ENCODE data around the gene GLT6D1. TPM values are rescaled to one million over a fixed set of nuclear protein-coding genes. Genes with fewer than 3 reads are reported as not detected.
"Not testable (repeated sequence)": the region's sequence is repeated elsewhere in the genome, so short reads cannot be mapped to it uniquely, and the experiment has no call there.

The GLT6D1 gene
- total RNA-seq: not detected
- long read RNA-seq: 0 reads

- ATAC-seq (no peak), DNase-seq (no peak)
- intact Hi-C loops (cut with DNase I, micrococcal nuclease): no loop called here
These were observed at the start of gene GLT6D1 for GRCh38 chr9:135639196-135639595. Gene GLT6D1, minus strand, starts transcription at chr9:135639540. Its CDS starts 353 bp downstream, at chr9:135639187.

DNA sequence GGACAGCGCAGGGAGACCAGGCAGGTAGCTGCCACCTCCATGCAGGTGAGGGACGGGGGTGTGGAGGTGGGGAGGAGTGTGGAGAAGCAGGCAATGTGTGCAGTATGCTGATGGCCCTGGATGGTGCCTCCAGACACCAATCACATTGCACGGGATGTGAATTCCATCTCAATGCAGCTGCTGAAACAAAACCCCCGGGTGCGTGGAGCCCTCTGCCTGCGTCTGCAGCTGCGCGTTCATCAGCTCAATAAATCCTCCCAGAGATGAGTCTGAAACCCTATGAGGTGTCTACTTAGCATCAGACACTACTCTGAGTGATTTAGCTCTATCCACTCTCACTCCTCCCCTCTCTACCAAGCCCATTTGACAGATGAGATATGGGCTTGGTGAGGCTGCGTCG, 49.7 kb upstream of the GLT6D1 start:
- ATAC-seq (no peak), DNase-seq (no peak)
- intact Hi-C loops (cut with DNase I, micrococcal nuclease): no loop called here

DNA sequence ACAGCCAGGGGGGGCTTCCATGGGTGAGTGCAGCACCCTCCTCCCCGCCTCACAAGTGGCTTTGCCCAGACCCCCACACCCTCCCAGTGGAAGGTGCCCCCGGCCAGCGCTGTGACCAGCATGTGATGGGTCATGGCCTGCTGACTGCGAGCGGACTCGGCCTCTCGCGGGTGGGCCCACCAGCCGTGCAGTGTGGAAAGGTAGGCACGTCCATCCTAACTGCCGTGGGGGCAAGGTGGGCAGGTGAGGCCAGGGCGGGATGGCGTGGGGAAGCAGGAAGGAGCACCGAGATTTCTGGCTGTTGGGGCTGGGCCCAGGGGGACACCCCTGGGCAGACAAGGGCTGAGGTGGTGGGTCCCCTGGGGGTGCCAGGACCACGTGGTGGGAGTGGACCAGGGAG, 47.9 kb upstream of the GLT6D1 start:
- intact Hi-C loops (cut with DNase I, micrococcal nuclease): no loop called here
- ATAC-seq: no peak
- no peak for DNase-seq

DNA sequence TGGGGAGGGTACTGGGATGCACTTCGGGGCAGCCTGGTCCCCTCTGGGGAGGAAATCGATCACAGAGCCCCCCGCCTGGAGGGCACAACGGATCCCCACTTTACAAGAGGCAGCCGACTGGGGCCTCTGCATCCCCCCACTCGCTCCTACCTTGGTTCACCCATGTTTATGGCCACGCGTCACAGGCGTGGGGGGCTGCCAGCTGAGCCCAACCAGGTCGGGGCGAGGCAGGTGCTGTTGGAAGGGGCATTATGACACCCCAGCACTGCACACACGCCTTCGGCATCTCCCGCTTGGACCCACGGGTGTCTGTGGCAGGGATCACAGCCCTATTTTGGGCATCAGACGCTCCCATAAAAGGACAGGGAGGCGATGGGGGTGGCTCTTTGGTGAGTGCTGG, 45.4 kb upstream of the GLT6D1 start:
- DNase-seq (no peak), ATAC-seq (no peak)
- intact Hi-C loops (cut with DNase I, micrococcal nuclease): no loop called here

DNA sequence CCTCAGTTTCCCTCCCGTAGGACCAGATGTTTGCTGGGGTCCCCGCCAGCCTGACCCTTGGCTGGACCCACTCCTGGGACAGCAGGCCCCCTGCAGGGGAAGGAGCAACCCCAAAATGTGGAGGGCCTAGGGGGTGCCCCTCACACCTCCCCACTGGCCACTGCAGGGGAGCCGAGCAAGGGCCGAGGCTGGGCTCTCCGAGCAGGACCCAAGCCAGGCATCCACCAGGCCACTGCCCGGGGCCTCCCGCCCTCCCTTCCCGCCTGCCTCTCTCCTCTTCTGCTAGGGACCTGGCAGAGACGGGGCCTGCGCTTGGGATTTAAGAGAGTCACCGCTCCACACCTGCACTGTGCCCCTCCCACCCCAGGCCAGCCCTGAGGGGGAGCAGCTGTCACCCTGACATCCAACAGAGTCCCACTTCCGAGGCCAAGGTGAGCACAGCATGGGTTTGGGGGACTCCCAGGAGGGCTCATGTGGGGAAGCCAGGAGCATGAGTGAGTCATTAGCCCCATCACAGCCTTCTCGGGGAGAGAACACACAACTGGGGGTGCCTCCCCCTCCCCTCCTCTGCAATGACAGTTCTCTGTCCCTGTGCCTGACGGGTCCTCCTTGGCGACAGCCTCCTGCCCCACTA, 44.2 kb upstream of the GLT6D1 start:
- ATAC-seq (no peak), DNase-seq (no peak)
- intact Hi-C loops (cut with DNase I, micrococcal nuclease): no loop called here

- intact Hi-C loops (cut with DNase I, micrococcal nuclease): no loop called here
- DNase-seq: no peak
- ATAC-seq: no peak
These were observed 41.8 kb upstream of the GLT6D1 start for GRCh38 chr9:135681161-135681560.

DNA sequence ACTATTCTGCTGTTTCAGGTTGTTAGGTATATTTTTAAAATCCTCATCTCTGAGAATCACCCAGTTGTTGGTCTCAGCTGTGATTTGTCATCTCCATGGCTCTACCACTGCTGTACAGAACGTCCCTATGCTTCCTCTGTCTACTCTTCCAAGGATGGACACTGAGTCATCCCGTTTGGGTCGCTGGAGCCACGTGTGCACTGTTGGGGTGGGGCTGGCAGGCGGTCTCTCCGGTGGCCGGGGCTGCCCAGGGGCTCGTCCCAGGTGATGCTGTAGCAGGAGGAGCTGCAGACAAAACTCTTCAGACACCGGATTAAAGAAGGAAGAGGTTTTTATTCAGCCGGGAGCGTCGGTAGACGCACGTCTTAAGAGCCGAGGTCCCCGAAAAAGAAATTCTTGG, 40.7 kb upstream of the GLT6D1 start:
- intact Hi-C loops (cut with DNase I, micrococcal nuclease): no loop called here
- ATAC-seq (no peak), DNase-seq (no peak)

DNA sequence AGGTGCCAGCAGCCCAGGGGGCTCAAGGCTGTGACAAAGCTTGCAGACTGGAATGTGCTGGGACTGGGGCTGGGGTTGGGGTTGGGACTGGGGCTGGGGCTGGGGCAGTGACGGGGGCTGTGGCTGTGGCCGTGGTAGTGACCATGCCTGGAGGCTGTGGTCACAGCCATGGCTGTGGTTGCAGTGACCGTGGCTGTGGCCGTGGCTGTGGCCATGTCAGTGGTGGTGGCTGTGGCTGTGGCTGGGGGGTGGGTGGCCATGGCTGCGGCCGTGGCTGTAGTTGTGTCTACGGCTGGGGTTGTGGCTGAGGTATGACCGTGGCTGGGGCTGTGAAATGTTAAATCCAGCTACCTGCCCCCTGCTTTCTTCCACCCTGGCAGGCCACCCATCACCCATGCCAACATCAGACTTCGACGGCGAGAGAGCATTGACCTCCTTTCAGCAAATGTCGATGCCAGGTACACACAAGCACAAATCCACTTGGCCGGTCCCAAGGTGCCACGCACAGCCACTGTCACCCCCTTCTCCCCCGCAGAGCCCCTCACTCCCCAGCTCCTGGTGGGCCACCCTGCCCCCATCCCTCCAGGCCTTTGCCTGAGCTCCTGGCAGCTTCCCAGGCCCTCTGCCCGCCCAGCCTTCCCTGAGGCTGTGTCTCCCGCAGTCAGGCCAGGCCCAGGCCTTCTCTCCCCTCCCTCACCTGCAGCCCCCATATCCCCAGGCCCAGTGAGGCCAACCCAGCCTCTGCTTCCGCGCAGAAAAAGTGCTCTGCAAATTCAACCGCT, 39.1 kb upstream of the GLT6D1 start:
- DNase-seq: no peak
- intact Hi-C loops (cut with DNase I, micrococcal nuclease): no loop called here

DNA sequence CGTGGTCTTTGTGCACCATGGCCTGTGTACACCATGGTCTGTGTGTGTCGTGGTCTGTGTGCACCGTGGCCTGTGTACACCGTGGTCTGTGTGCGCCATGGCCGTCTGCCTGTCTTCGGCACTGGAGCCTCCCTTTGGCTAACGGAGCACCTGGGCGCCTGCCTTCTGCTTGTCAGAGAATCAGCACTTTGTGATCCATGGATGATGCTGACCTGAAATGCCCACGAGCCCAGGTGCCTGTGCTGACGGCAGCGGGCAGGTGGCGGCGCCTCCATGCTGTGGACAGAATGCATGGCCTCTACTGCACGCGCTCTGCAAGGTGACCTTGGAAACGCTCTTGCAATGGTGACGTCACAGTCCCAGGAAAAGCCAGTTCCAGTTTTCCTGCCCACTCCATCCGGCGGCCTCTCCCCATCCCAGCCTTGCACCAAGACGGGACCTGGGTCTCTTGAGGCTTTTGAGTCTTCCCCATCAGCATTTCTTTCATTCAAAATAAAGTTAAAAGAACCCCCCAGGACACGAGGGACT, 38.4 kb upstream of the GLT6D1 start:
- DNase-seq (no peak), ATAC-seq (no peak)
- intact Hi-C loops (cut with DNase I, micrococcal nuclease): no loop called here

More for the DNA sequence above, 39.1 kb upstream of the GLT6D1 start:
- no peak for ATAC-seq

GRCh38 chr9:135676891-135677290, 37.6 kb upstream of the GLT6D1 start:
- no peak for ATAC-seq
- intact Hi-C loops (cut with DNase I, micrococcal nuclease): no loop called here
- no peak for DNase-seq

- DNase-seq (no peak), ATAC-seq (no peak)
- intact Hi-C loops (cut with DNase I, micrococcal nuclease): no loop called here
These were observed 35.6 kb upstream of the GLT6D1 start for GRCh38 chr9:135674977-135675376.

GRCh38 chr9:135673941-135674340, 34.6 kb upstream of the GLT6D1 start:
- DNase-seq (no peak), ATAC-seq (no peak)
- intact Hi-C loops (cut with DNase I, micrococcal nuclease): no loop called here

DNA sequence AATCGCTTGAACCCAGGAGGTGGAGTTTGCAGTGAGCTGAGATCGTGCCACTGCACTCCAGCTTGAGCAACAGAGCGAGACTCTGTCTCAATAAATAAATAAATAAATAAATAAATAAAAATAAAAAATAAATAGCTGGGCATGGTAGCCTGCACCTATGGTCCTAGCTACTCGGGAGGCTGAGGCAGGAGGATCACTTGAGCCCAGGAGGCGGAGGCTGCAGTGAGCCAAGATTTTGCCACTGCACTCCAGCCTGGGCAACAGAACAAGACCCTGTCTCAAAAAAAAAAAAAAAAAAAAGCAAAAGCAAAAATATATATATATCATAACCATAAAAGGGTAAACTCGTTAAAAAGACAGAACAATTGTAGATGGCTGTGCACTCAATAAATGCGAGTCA, 33.4 kb upstream of the GLT6D1 start:
- DNase-seq; intact Hi-C loops (cut with DNase I, micrococcal nuclease); ATAC-seq: not testable (repeated sequence)

DNA sequence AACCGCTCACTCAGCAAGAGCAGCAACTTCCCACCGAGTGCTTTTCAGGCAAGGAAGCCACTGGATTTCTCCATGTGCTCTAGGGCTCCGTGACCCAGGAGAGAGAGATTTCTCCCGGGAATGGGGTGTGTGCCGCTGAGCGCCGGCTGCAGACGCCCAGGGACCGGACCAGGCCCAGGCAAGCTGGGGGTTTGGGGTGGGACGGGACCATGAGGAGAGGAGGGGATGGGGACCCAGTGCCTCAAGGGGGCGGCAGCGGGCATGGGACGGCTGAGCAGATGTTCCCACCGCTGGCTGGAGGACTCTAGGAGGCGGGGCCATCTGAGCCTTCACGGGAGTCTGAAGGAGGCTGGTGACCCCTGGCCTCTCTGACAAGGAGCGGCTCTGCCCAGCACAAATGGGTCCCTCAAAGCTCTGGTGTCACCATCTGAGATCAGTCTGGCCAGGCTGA, 32.3 kb upstream of the GLT6D1 start:
- intact Hi-C loops (cut with DNase I, micrococcal nuclease): no loop called here

DNA sequence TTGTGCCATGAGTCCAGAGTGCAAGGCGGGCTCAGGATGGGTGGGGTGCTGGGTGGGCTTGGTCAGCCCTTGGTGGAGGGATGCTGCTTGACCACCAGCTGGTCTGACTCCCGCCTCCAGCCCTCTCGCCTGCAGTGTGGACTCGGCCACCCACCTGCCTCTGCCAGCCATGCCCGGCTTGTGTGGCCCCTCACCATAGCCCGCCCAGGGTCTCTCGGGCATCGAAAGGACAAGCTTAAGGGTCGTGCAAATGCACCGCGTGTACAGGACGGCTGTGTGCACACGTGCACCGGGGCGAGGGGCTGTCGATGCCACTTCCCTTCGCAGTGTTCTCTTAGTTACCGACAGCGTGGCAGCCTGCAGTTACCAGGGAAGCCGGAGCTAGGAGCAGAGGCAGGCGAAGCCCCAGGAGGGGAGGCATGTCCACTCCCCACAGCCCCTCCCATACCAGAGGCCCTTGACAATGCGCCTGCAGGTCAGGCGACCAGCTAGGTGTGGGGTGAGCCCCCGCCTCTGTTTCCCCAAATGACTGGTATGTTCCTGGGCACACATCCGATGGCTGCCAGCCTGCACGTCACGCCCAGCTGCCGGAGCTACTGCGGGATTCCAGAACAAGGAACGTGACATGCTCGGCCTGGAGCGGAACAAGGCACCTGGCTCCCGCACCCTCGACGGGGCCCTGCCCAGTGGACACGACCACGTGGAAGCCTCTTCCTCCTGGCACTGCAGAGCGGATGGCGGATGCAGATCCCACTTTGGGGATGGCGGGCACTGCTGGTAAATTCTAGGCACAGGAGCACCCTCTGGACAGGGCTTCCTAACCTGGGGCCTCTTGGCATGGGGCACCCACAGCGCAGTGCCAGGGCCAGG, 31.6 kb upstream of the GLT6D1 start:
- intact Hi-C loops (cut with DNase I, micrococcal nuclease): no loop called here
- DNase-seq: no peak
- ATAC-seq: no peak

More for the DNA sequence above, 32.3 kb upstream of the GLT6D1 start:
- ATAC-seq (no peak), DNase-seq (no peak)

DNA sequence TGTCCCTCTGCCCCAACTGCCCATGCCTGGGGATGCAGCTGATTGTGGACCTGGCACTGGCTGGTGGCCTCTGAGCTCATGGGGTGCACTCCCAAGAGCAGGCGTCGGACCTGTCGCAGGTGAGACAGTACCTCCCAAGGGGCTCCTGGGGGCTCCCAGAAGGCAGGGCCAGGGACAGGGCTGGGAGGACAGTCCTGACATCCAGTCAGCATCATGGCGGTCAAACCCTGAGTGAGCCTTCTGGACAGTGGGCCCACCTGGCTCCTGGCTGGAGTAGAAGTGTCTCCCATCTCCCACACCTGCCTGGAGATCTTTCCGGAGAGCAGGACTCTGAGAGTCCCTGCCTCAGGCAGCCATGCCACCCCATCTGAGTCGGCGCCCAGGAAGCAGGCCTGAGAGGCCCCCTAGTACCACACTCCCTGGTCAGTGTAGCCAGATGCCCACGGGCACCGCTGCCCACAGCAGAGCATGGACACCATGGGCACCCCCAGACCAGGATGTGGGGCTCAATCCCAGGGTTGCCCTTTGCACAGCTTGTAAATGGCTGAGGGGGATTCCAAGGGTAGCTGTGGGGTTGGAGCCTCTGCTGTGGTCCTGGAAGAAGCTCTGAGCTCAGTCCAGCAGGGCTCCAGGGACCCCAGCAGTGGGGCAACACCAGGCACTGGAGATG, 30.4 kb upstream of the GLT6D1 start:
- DNase-seq: no peak
- ATAC-seq: no peak
- intact Hi-C loops (cut with DNase I, micrococcal nuclease): no loop called here

DNA sequence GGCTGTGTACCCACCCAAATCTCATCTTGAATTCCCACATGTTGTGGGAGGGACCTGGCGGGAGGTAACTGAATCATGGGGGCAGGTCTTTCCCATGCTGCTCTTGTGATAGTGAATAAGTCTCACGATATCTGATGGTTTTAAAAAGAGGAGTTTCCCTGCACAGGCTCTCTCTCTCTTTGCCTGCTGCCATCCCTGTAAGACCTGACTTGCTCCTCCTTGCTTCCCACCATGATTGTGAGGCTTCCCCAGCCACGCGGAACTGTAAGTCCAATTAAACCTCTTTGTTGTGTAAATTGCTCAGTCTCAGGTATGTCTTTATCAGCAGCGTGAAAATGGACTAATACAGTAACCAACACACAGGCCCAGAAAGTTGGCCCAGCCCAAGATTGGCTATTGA, 29.7 kb upstream of the GLT6D1 start:
- ATAC-seq; intact Hi-C loops (cut with DNase I, micrococcal nuclease); DNase-seq: not testable (repeated sequence)

- intact Hi-C loops (cut with DNase I, micrococcal nuclease): no loop called here
- DNase-seq: no peak
- no peak for ATAC-seq
These were observed 28.2 kb upstream of the GLT6D1 start for GRCh38 chr9:135667463-135668001.
